Activated T-helper 1 cell treated with anti-CD3 and anti-CD28 coated beads, Interleukin-12 subunit alpha, Interleukin-12 subunit beta, Interleukin-2, Interleukin-4 antibody, amounts not matched to agents 30 ng/mL and 10 ng/mL and 1 ng/mL, durations not matched to agents 14 hours and 24 hours and 36 hours (primary cell): ENCODE measurements around the gene OR2W3. TPM values are rescaled to one million over a fixed set of nuclear protein-coding genes. Genes with fewer than 3 reads are reported as not detected.

ENCODE experiments used
- DNase-seq: peaks from one replicate; pipeline ENCODE4 v3.0.0; 2021; ENCODE audit warnings: low spot score
- H3K27ac Mint-ChIP-seq: one replicate; pipeline ENCODE4 v1.8.0; 2021; ENCODE audit warnings: mild to moderate bottlenecking, mixed read lengths
- H3K27me3 Mint-ChIP-seq: one replicate; pipeline ENCODE4 v1.8.0; 2022; ENCODE audit warnings: mild to moderate bottlenecking, moderate library complexity, mixed read lengths; ENCODE audit not compliant: insufficient read depth
- H3K36me3 Mint-ChIP-seq: one replicate; pipeline ENCODE4 v1.8.0; 2021; ENCODE audit warnings: low read depth, mixed read lengths
- H3K4me1 Mint-ChIP-seq: one replicate; pipeline ENCODE4 v1.8.0; 2021; ENCODE audit warnings: low read depth, mixed read lengths
- H3K4me3 Mint-ChIP-seq: one replicate; pipeline ENCODE4 v1.8.0; 2021; ENCODE audit warnings: mild to moderate bottlenecking, moderate library complexity, mixed read lengths
- H3K9me3 Mint-ChIP-seq: one replicate; pipeline ENCODE4 v1.8.0; 2021; ENCODE audit warnings: mixed read lengths
- intact Hi-C: fragments of 100-400 bp; cut with micrococcal nuclease; formaldehyde crosslinking; loops from one replicate; pipeline ENCODE4 v1.15.1; 2024
- total RNA-seq: library from RNA; stranded (reverse); gene quantifications from 2 replicates; pipeline ENCODE4 v1.2.3, GENCODE V29; 2022

OR2W3 gene
- total RNA-seq = 0.22 TPM in 1 of 2 replicates, not detected in the other

GRCh38 chr1:247895163-247895637 is at the start of gene OR2W3:
Gene OR2W3, plus strand, starts transcription at chr1:247895587. Its CDS starts 0 bp downstream, at chr1:247895587.
- H3K36me3 Mint-ChIP-seq = no peaks in the 10 kb centered on the region
- intact Hi-C loops = no loop called here
- no peak within 1 kb of the TSS for H3K4me3 Mint-ChIP-seq

GRCh38 chr1:247845693-247846017 is 49.7 kb upstream of the OR2W3 start:
- Mint-ChIP-seq H3K4me1 (no peaks in the 10 kb centered on the region), H3K27ac (no peak overlapping the region), H3K4me3 (no peak overlapping the region), H3K27me3 (no peaks in the 10 kb centered on the region), H3K9me3 (no peaks in the 10 kb centered on the region), H3K36me3 (no peaks in the 10 kb centered on the region)
- no peak for DNase-seq
- intact Hi-C loops = no loop called here

More at GRCh38 chr1:247895163-247895637, at the start of gene OR2W3:
- Mint-ChIP-seq H3K27ac (no peak within 1 kb of the TSS), H3K9me3 (no peaks in the 10 kb centered on the region), H3K27me3 (no peaks in the 10 kb centered on the region), H3K4me1 (no peaks in the 10 kb centered on the region)
- DNase-seq = no peak

GRCh38 chr1:247848346-247848745 is 47.0 kb upstream of the OR2W3 start:
- Mint-ChIP-seq H3K9me3 (no peaks in the 10 kb centered on the region), H3K36me3 (no peaks in the 10 kb centered on the region), H3K4me1 (no peaks in the 10 kb centered on the region), H3K27ac (no peak overlapping the region), H3K4me3 (no peak overlapping the region), H3K27me3 (peaks cover 2% of the 10 kb centered on the region)
- intact Hi-C loops = no loop called here
- DNase-seq = no peak

GRCh38 chr1:247849616-247850015 is 45.8 kb upstream of the OR2W3 start:
- Mint-ChIP-seq H3K27me3 (peaks cover 2% of the 10 kb centered on the region), H3K9me3 (no peaks in the 10 kb centered on the region), H3K27ac (no peak overlapping the region), H3K4me1 (no peaks in the 10 kb centered on the region), H3K36me3 (no peaks in the 10 kb centered on the region), H3K4me3 (no peak overlapping the region)
- DNase-seq = no peak
- intact Hi-C loops = no loop called here

GRCh38 chr1:247854899-247855545 is 40.4 kb upstream of the OR2W3 start:
- H3K9me3 Mint-ChIP-seq = no peaks in the 10 kb centered on the region
- no peak overlapping the region for H3K4me3 Mint-ChIP-seq
- intact Hi-C loops = loop anchor here (5.0 kb wide), 1 partner anchor 173 kb away; no protein-coding TSS in a partner anchor
- no peaks in the 10 kb centered on the region for H3K36me3 Mint-ChIP-seq
- H3K27me3 Mint-ChIP-seq = peaks cover 16% of the 10 kb centered on the region
- peaks cover 7% of the 10 kb centered on the region for H3K4me1 Mint-ChIP-seq
- DNase-seq = no peak
- H3K27ac Mint-ChIP-seq = no peak overlapping the region

- intact Hi-C loops = loop anchor here (5.0 kb wide), 1 partner anchor 174 kb away; no protein-coding TSS in a partner anchor
- Mint-ChIP-seq H3K4me3 (peak overlapping the region; percentile 74), H3K4me1 (peaks cover 7% of the 10 kb centered on the region), H3K36me3 (no peaks in the 10 kb centered on the region), H3K9me3 (no peaks in the 10 kb centered on the region), H3K27me3 (peaks cover 20% of the 10 kb centered on the region), H3K27ac (no peak overlapping the region)
- no peak for DNase-seq
These were observed 39.5 kb upstream of the OR2W3 start for GRCh38 chr1:247855911-247856310.

- H3K4me3 Mint-ChIP-seq = peak within 1 kb of the TSS; percentile 78
- peaks cover 7% of the 10 kb centered on the region for H3K4me1 Mint-ChIP-seq
- intact Hi-C loops = loop anchor here (5.0 kb wide), 1 partner anchor 175 kb away; no protein-coding TSS in a partner anchor
- DNase-seq = peak; percentile 3
- H3K27ac Mint-ChIP-seq = peak within 1 kb of the TSS; percentile 55
- peaks cover 22% of the 10 kb centered on the region for H3K27me3 Mint-ChIP-seq
- H3K36me3 Mint-ChIP-seq = no peaks in the 10 kb centered on the region
- H3K9me3 Mint-ChIP-seq = no peaks in the 10 kb centered on the region
These were observed 38.1 kb upstream of the OR2W3 start, which contains the start of gene TRIM58 for GRCh38 chr1:247857069-247857984. Gene TRIM58, plus strand, starts transcription at chr1:247857187. Its CDS starts 60 bp downstream, at chr1:247857247.

GRCh38 chr1:247857985-247858619 is 37.3 kb upstream of the OR2W3 start:
- no peak for DNase-seq

GRCh38 chr1:247862756-247863155 is 32.6 kb upstream of the OR2W3 start:
- Mint-ChIP-seq H3K4me3 (no peak overlapping the region), H3K36me3 (no peaks in the 10 kb centered on the region), H3K27ac (no peak overlapping the region), H3K27me3 (peaks cover 13% of the 10 kb centered on the region), H3K4me1 (peaks cover 6% of the 10 kb centered on the region), H3K9me3 (no peaks in the 10 kb centered on the region)
- no peak for DNase-seq
- intact Hi-C loops = no loop called here

More at GRCh38 chr1:247857985-247858619, 37.3 kb upstream of the OR2W3 start:
- intact Hi-C loops = loop anchor here (5.0 kb wide), 1 partner anchor 176 kb away; no protein-coding TSS in a partner anchor
- Mint-ChIP-seq H3K36me3 (no peaks in the 10 kb centered on the region), H3K4me3 (peak overlapping the region; percentile 78), H3K4me1 (peaks cover 7% of the 10 kb centered on the region), H3K27me3 (peaks cover 22% of the 10 kb centered on the region), H3K27ac (no peak overlapping the region), H3K9me3 (no peaks in the 10 kb centered on the region)

GRCh38 chr1:247864644-247865043 is 30.7 kb upstream of the OR2W3 start:
- Mint-ChIP-seq H3K27ac (no peak overlapping the region), H3K4me3 (no peak overlapping the region), H3K9me3 (peaks cover 3% of the 10 kb centered on the region), H3K27me3 (peaks cover 6% of the 10 kb centered on the region), H3K36me3 (no peaks in the 10 kb centered on the region), H3K4me1 (no peaks in the 10 kb centered on the region)
- no peak for DNase-seq
- intact Hi-C loops = no loop called here

- Mint-ChIP-seq H3K27me3 (peaks cover 6% of the 10 kb centered on the region), H3K27ac (no peak overlapping the region), H3K4me3 (no peak overlapping the region), H3K9me3 (peaks cover 4% of the 10 kb centered on the region), H3K36me3 (no peaks in the 10 kb centered on the region), H3K4me1 (no peaks in the 10 kb centered on the region)
- intact Hi-C loops = no loop called here
- no peak for DNase-seq
These were observed 30.0 kb upstream of the OR2W3 start for GRCh38 chr1:247865416-247865815.

- Mint-ChIP-seq H3K4me1 (no peaks in the 10 kb centered on the region), H3K36me3 (no peaks in the 10 kb centered on the region), H3K4me3 (no peak overlapping the region), H3K27me3 (no peaks in the 10 kb centered on the region), H3K9me3 (no peaks in the 10 kb centered on the region), H3K27ac (no peak overlapping the region)
- no peak for DNase-seq
- intact Hi-C loops = no loop called here
These were observed 12.0 kb upstream of the OR2W3 start for GRCh38 chr1:247883346-247883745.
